ENCODE results near the gene A1CF. TPM values are rescaled to one million over a fixed set of nuclear protein-coding genes. Genes with fewer than 3 reads are reported as not detected.
"Not testable (repeated sequence)": the region's sequence is repeated elsewhere in the genome, so short reads cannot be mapped to it uniquely, and the experiment has no call there.

A1CF gene
- polyA plus RNA-seq, 1 donor (not counting 4 experiments of a cell fraction or from before 2014, with no cell fraction given), result not detected

DNA sequence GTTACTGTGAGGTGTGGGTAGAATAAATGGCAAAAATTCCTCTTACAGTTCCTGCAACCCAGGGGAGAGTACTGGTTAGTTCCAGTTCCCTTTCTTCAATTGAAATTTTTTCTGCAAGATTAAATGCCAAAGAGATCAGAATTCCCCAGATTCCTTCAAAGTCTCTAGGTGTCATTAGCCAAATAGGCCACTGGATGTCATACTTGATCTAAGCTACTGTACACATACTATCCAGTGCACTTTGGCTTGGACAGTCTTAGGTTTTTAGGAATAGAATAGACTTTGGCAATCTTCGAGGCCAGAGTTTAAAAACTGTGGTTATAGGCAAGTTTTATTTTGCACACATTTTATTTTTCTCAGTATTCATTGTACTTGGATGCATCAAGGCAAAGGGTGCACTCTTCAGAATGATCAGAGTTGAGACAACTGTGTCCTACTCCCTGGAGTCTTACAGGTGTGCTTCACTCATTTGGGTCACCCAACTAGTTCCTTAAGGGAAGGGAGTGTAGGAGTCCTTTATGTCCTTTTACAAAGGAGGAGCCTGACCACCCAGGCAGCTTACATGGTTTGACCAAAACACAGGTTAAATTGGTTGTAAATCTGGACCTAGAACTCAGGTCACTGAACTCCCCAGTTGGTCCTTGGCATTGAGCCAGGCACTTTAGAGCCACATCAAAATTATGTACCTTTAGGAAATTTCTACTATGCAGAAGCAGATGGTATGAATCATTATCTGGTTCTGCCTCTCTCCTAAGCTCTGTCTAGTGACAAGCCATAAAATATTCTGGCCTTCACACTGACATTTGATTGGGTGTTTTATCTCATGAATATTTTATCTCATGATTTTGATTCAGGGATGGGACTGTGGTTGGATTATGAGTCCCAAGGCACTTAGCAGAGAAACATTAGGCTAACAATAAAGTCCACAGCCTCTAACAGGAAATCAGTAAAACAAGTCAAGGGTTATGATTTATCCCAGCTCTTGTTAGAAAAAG, 96.2 kb downstream of the A1CF start:
- Histone ChIP-seq H2AFZ (ENCODE audit: control insufficient read depth, low read length) (no peak overlapping the region), H4K20me1 (ENCODE audit: control insufficient read depth, extremely low read depth, insufficient read depth, low read length) (no peaks in the 10 kb centered on the region), H3K27me3 (ENCODE audit: control insufficient read depth, extremely low read depth, insufficient read depth, low read length) (no peaks in the 10 kb centered on the region), H3K79me2 (ENCODE audit: control insufficient read depth, insufficient read depth, low read length) (no peaks in the 10 kb centered on the region), H3K9me3 (ENCODE audit: control insufficient read depth, low read depth, low read length) (no peaks in the 10 kb centered on the region), H3K4me1 (ENCODE audit: control insufficient read depth, extremely low read depth, insufficient read depth, low read length) (no peaks in the 10 kb centered on the region), H3K9me1 (ENCODE audit: control insufficient read depth, extremely low read depth, insufficient read depth, low read length) (no peaks in the 10 kb centered on the region), H3K4me3 (ENCODE audit: control insufficient read depth in 2 of 3, extremely low read depth in 1 of 3, insufficient read depth in 2 of 3, low read depth in 1 of 3, low read length in 3 of 3) (no peak overlapping the region), H3K36me3 (ENCODE audit: control insufficient read depth in 2 of 2, extremely low read depth in 1 of 2, insufficient read depth in 2 of 2, low read length in 2 of 2) (no peaks in the 10 kb centered on the region), H3K9ac (ENCODE audit: control insufficient read depth, extremely low read depth, insufficient read depth, low read length) (no peak overlapping the region), H3K4me2 (ENCODE audit: control insufficient read depth, extremely low read depth, insufficient read depth, low read depth, low read length) (no peak overlapping the region), H3K27ac (ENCODE audit: control insufficient read depth, insufficient read depth, low read length) (no peak overlapping the region)
- TF ChIP-seq, protein P1, sequence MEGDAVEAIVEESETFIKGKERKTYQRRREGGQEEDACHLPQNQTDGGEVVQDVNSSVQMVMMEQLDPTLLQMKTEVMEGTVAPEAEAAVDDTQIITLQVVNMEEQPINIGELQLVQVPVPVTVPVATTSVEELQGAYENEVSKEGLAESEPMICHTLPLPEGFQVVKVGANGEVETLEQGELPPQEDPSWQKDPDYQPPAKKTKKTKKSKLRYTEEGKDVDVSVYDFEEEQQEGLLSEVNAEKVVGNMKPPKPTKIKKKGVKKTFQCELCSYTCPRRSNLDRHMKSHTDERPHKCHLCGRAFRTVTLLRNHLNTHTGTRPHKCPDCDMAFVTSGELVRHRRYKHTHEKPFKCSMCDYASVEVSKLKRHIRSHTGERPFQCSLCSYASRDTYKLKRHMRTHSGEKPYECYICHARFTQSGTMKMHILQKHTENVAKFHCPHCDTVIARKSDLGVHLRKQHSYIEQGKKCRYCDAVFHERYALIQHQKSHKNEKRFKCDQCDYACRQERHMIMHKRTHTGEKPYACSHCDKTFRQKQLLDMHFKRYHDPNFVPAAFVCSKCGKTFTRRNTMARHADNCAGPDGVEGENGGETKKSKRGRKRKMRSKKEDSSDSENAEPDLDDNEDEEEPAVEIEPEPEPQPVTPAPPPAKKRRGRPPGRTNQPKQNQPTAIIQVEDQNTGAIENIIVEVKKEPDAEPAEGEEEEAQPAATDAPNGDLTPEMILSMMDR (optimal IDR thresholded peaks at IDR 0.05 in 1 of 3, IDR thresholded peaks at IDR 0.05 in 1 of 3, conservative IDR thresholded peaks at IDR 0.05 in 1 of 3; ENCODE audit: extremely low read depth in 1 of 3, insufficient read depth in 2 of 3, low read length in 3 of 3), result peak in 2 of 3 experiments; percentile 48 to 58
- TF ChIP-seq EZH2 (IDR thresholded peaks at IDR 0.05; ENCODE audit: low read length), result no peak
- no peak for FAIRE-seq
- dilution Hi-C loops (cut with MboI; ENCODE audit: extremely low pct_ligation_motif_present, low sequenced_read_pairs), result no loop called here
- no peak for DNase-seq (ENCODE audit: low read depth, low spot score)

DNA sequence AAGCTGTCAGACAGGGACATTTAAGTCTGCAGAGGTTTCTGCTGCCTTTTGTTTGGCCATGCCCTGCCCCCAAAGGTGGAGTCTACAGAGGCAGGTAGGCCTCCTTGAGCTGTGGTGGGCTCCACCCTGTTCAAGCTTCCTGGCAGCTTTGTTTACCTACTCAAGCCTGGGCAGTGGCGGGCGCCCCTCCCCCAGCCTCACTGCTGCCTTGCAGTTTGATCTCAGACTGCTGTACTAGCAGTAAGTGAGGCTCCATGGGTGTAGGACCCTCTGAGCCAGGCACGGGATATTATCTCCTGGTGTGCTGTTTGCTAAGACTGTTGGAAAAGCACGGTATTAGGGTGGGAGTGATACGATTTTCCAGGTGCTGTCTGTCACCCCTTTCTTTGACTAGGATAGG, 97.5 kb downstream of the A1CF start:
- H3K4me2 ChIP-seq (ENCODE audit: control insufficient read depth, extremely low read depth, insufficient read depth, low read depth, low read length); H2AFZ ChIP-seq (ENCODE audit: control insufficient read depth, low read length); FAIRE-seq; H3K27ac ChIP-seq (ENCODE audit: control insufficient read depth, insufficient read depth, low read length); H3K36me3 ChIP-seq (ENCODE audit: control insufficient read depth in 2 of 2, extremely low read depth in 1 of 2, insufficient read depth in 2 of 2, low read length in 2 of 2); DNase-seq (ENCODE audit: low read depth, low spot score); H3K9ac ChIP-seq (ENCODE audit: control insufficient read depth, extremely low read depth, insufficient read depth, low read length); H3K4me1 ChIP-seq (ENCODE audit: control insufficient read depth, extremely low read depth, insufficient read depth, low read length); H3K79me2 ChIP-seq (ENCODE audit: control insufficient read depth, insufficient read depth, low read length); H3K27me3 ChIP-seq (ENCODE audit: control insufficient read depth, extremely low read depth, insufficient read depth, low read length); H3K4me3 ChIP-seq (ENCODE audit: control insufficient read depth in 2 of 3, extremely low read depth in 1 of 3, insufficient read depth in 2 of 3, low read depth in 1 of 3, low read length in 3 of 3); H4K20me1 ChIP-seq (ENCODE audit: control insufficient read depth, extremely low read depth, insufficient read depth, low read length); H3K9me3 ChIP-seq (ENCODE audit: control insufficient read depth, low read depth, low read length); H3K9me1 ChIP-seq (ENCODE audit: control insufficient read depth, extremely low read depth, insufficient read depth, low read length); dilution Hi-C loops (cut with MboI; ENCODE audit: extremely low pct_ligation_motif_present, low sequenced_read_pairs): not testable (repeated sequence)

DNA sequence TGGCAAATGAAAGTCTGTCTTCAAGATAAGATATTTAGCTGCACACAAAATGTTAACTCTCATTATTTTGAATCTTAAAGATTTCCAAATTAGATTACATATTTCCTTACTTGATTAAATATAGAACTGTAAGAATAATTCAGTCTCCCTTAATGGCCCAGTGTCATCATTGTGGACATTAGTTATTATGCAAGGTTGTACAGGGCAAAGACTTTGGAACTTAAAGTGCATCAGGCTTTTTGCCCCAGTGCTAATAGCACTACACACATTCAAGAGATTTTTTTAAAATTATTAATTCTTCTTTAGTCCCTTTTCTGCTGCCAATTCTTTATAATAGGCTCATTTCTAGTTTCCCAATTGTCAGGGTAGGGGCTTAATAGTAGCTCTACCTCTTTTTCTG, 103.4 kb downstream of the A1CF start:
- DNase-seq (ENCODE audit: low read depth, low spot score); H3K79me2 ChIP-seq (ENCODE audit: control insufficient read depth, insufficient read depth, low read length); H4K20me1 ChIP-seq (ENCODE audit: control insufficient read depth, extremely low read depth, insufficient read depth, low read length); H3K4me1 ChIP-seq (ENCODE audit: control insufficient read depth, extremely low read depth, insufficient read depth, low read length); H3K9me1 ChIP-seq (ENCODE audit: control insufficient read depth, extremely low read depth, insufficient read depth, low read length); H3K9ac ChIP-seq (ENCODE audit: control insufficient read depth, extremely low read depth, insufficient read depth, low read length); H3K36me3 ChIP-seq (ENCODE audit: control insufficient read depth in 2 of 2, extremely low read depth in 1 of 2, insufficient read depth in 2 of 2, low read length in 2 of 2); H3K27ac ChIP-seq (ENCODE audit: control insufficient read depth, insufficient read depth, low read length); dilution Hi-C loops (cut with MboI; ENCODE audit: extremely low pct_ligation_motif_present, low sequenced_read_pairs); H3K9me3 ChIP-seq (ENCODE audit: control insufficient read depth, low read depth, low read length); H3K4me2 ChIP-seq (ENCODE audit: control insufficient read depth, extremely low read depth, insufficient read depth, low read depth, low read length); H2AFZ ChIP-seq (ENCODE audit: control insufficient read depth, low read length); H3K27me3 ChIP-seq (ENCODE audit: control insufficient read depth, extremely low read depth, insufficient read depth, low read length); FAIRE-seq; H3K4me3 ChIP-seq (ENCODE audit: control insufficient read depth in 2 of 3, extremely low read depth in 1 of 3, insufficient read depth in 2 of 3, low read depth in 1 of 3, low read length in 3 of 3): not testable (repeated sequence)

DNA sequence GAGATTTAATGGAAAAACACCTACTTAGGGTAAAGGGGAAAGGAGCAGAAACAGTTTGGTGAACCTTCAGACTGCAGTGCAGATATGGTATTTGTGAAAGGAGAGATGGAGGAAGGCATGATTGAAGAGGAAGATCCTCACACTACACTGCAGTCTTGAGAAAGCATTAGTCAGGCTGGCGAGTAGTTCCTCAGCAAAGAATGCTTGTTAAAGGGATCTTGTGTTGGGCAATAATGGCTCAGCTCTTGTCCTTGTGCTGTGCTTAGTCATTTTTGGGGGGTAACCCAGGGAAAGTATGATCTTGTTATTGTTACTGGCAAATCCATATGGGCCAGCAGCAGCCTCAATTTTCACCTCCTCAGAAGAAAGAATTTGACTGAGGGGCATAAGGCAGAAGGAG, 105.4 kb downstream of the A1CF start:
- H2AFZ ChIP-seq (ENCODE audit: control insufficient read depth, low read length); H4K20me1 ChIP-seq (ENCODE audit: control insufficient read depth, extremely low read depth, insufficient read depth, low read length); H3K79me2 ChIP-seq (ENCODE audit: control insufficient read depth, insufficient read depth, low read length); H3K9me1 ChIP-seq (ENCODE audit: control insufficient read depth, extremely low read depth, insufficient read depth, low read length); H3K4me3 ChIP-seq (ENCODE audit: control insufficient read depth in 2 of 3, extremely low read depth in 1 of 3, insufficient read depth in 2 of 3, low read depth in 1 of 3, low read length in 3 of 3); DNase-seq (ENCODE audit: low read depth, low spot score); H3K36me3 ChIP-seq (ENCODE audit: control insufficient read depth in 2 of 2, extremely low read depth in 1 of 2, insufficient read depth in 2 of 2, low read length in 2 of 2); H3K9me3 ChIP-seq (ENCODE audit: control insufficient read depth, low read depth, low read length); H3K9ac ChIP-seq (ENCODE audit: control insufficient read depth, extremely low read depth, insufficient read depth, low read length); H3K27ac ChIP-seq (ENCODE audit: control insufficient read depth, insufficient read depth, low read length); FAIRE-seq; H3K4me1 ChIP-seq (ENCODE audit: control insufficient read depth, extremely low read depth, insufficient read depth, low read length); H3K4me2 ChIP-seq (ENCODE audit: control insufficient read depth, extremely low read depth, insufficient read depth, low read depth, low read length); H3K27me3 ChIP-seq (ENCODE audit: control insufficient read depth, extremely low read depth, insufficient read depth, low read length); dilution Hi-C loops (cut with MboI; ENCODE audit: extremely low pct_ligation_motif_present, low sequenced_read_pairs): not testable (repeated sequence)
